Measurements from ENCODE around the gene MAN1A2.

MAN1A2 gene

DNA sequence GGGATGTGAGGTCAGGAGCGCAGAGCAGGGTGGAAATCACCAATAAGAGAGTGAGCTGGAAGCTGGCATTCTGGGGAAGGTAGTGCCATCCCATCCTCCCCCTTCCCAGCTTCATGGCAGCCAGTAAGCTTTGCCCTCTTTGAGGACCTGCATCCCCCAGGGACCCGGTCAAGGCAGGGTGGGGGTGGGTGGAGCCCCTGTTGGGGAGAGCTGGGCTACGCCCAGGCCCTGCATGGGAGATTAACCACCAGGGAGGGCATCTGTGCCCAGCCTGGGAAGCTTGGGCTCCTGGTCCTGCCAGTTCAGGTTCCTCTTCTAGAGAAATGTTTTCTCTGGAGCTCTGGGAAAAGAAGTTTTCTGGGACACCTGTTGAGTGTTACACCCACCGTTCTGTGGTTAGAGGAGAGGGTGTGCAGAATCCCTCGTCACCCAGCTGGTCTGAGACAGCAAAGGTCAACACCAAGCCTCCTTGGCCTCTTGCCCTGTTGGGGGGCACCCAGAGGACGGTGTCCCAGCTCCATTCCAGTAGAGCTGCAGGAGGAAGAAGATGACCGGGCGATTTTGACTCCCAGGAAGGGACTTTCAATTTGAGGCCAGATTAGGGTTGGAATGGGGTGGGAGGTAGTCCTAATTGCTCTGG is 208.5 kb downstream of the MAN1A2 start:
- H3K9ac ChIP-seq = no peak overlapping the region
- H2AFZ ChIP-seq (ENCODE audit: low read depth) = no peak overlapping the region
- no peak overlapping the region for H3K4me3 ChIP-seq (IDR thresholded peaks at IDR 0.05; ENCODE audit: insufficient read depth, low read depth, low read length)
- H4K20me1 ChIP-seq (ENCODE audit: insufficient read depth) = no peaks in the 10 kb centered on the region
- H3K4me2 ChIP-seq = no peak overlapping the region
- H3K4me1 ChIP-seq (ENCODE audit: low read depth, poor library complexity, severe bottlenecking) = no peaks in the 10 kb centered on the region
- H3K36me3 ChIP-seq (ENCODE audit: insufficient read depth) = no peaks in the 10 kb centered on the region
- H3K79me2 ChIP-seq (ENCODE audit: insufficient read depth, low read depth) = no peaks in the 10 kb centered on the region
- no peaks in the 10 kb centered on the region for H3K27me3 ChIP-seq (ENCODE audit: insufficient read depth, low read depth)
- no peak for TF ChIP-seq CTCF (conservative IDR thresholded peaks at IDR 0.05; ENCODE audit: low read depth, low read length)
- no peak overlapping the region for H3K27ac ChIP-seq

DNA sequence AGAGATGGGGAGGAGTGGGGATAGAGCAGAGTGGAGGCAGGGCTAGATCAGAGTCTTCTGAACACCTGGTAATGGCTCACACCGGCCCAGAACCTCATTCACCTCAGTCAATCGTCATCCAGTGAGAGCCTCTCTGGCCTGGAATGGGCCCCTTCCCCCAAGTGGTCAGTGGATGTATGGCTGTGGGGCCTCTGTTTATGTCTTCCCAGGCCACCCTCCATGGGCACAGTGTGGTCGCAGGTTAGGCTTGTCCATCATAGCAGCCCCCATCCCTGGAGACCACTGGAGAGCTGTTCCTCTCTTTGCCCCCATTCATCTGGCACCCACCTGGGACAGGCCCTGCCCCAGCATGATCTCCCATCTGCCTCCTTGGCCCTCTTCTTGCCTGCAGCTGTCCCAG is 209.0 kb downstream of the MAN1A2 start:
- no peak overlapping the region for H3K27ac ChIP-seq
- no peaks in the 10 kb centered on the region for H3K79me2 ChIP-seq (ENCODE audit: insufficient read depth, low read depth)
- H3K4me1 ChIP-seq (ENCODE audit: low read depth, poor library complexity, severe bottlenecking) = no peaks in the 10 kb centered on the region
- H3K9ac ChIP-seq = no peak overlapping the region
- H3K36me3 ChIP-seq (ENCODE audit: insufficient read depth) = no peaks in the 10 kb centered on the region
- no peaks in the 10 kb centered on the region for H3K27me3 ChIP-seq (ENCODE audit: insufficient read depth, low read depth)
- no peak overlapping the region for H2AFZ ChIP-seq (ENCODE audit: low read depth)
- no peak overlapping the region for H3K4me2 ChIP-seq
- H4K20me1 ChIP-seq (ENCODE audit: insufficient read depth) = no peaks in the 10 kb centered on the region
- TF ChIP-seq CTCF (conservative IDR thresholded peaks at IDR 0.05; ENCODE audit: low read depth, low read length) = no peak
- no peak overlapping the region for H3K4me3 ChIP-seq (IDR thresholded peaks at IDR 0.05; ENCODE audit: insufficient read depth, low read depth, low read length)

DNA sequence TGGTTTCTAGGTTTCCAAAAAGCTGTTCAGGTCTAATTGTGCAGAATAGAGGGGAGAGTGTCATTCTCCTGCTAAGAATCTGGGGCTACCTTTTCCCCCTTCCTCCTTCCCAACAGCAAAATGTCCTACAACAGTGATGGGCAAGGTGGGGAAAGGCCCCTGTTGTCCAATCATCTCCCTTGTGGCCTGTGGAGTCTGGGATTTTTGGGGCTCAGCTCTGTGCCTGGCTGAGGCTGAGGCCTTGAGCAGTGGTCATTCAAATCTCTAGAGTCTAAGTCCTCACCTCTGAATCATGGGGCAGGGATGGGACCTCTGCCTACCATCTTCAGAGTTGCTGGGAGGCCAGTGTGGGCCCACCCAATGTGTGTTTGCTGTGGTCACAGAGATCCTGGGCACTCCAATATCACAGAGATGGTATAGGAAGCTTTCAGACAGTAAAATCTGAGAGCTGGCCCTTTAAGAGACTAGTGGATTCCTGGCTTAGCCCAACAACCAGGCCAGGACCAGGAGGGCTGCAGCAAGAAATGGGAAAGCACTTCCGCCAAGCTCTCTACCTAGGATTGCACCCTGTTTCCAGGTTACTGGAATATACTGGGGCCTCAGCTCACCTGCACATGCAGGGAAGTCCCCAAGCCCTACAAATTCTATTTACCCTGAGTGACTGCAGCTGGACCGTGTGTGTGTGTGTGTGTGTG is 210.1 kb downstream of the MAN1A2 start:
- Histone ChIP-seq H2AFZ (ENCODE audit: low read depth) (no peak overlapping the region), H3K79me2 (ENCODE audit: insufficient read depth, low read depth) (no peaks in the 10 kb centered on the region), H3K9ac (no peak overlapping the region), H3K4me3 (IDR thresholded peaks at IDR 0.05; ENCODE audit: insufficient read depth, low read depth, low read length) (no peak overlapping the region), H3K4me1 (ENCODE audit: low read depth, poor library complexity, severe bottlenecking) (no peaks in the 10 kb centered on the region), H3K4me2 (no peak overlapping the region), H3K27me3 (ENCODE audit: insufficient read depth, low read depth) (no peaks in the 10 kb centered on the region), H4K20me1 (ENCODE audit: insufficient read depth) (no peaks in the 10 kb centered on the region), H3K27ac (no peak overlapping the region), H3K36me3 (ENCODE audit: insufficient read depth) (no peaks in the 10 kb centered on the region)
- TF ChIP-seq CTCF (conservative IDR thresholded peaks at IDR 0.05; ENCODE audit: low read depth, low read length) = no peak

GRCh38 chr1:117578466-117578865 is 211.2 kb downstream of the MAN1A2 start:
- Histone ChIP-seq H3K36me3 (ENCODE audit: insufficient read depth) (no peaks in the 10 kb centered on the region), H3K9ac (no peak overlapping the region), H3K79me2 (ENCODE audit: insufficient read depth, low read depth) (no peaks in the 10 kb centered on the region), H3K4me3 (IDR thresholded peaks at IDR 0.05; ENCODE audit: insufficient read depth, low read depth, low read length) (no peak overlapping the region), H3K27ac (no peak overlapping the region), H3K4me1 (ENCODE audit: low read depth, poor library complexity, severe bottlenecking) (no peaks in the 10 kb centered on the region), H4K20me1 (ENCODE audit: insufficient read depth) (no peaks in the 10 kb centered on the region), H3K27me3 (ENCODE audit: insufficient read depth, low read depth) (no peaks in the 10 kb centered on the region), H3K4me2 (no peak overlapping the region), H2AFZ (ENCODE audit: low read depth) (no peak overlapping the region)
- no peak for TF ChIP-seq CTCF (conservative IDR thresholded peaks at IDR 0.05; ENCODE audit: low read depth, low read length)
